Measurements from ENCODE around the gene GPX4.

GPX4 gene

GRCh38 chr19:1065606-1066109 is 38.1 kb upstream of the GPX4 start:
- no peak overlapping the region for H2AFZ ChIP-seq (ENCODE audit: low read depth)
- no peak overlapping the region for H3K4me3 ChIP-seq (IDR thresholded peaks at IDR 0.05; ENCODE audit: insufficient read depth, low read depth, low read length)
- no peaks in the 10 kb centered on the region for H4K20me1 ChIP-seq (ENCODE audit: insufficient read depth)
- peaks cover 20% of the 10 kb centered on the region for H3K79me2 ChIP-seq (ENCODE audit: insufficient read depth, low read depth)
- no peaks in the 10 kb centered on the region for H3K36me3 ChIP-seq (ENCODE audit: insufficient read depth)
- peaks cover 13% of the 10 kb centered on the region for H3K4me1 ChIP-seq (ENCODE audit: low read depth, poor library complexity, severe bottlenecking)
- no peak overlapping the region for H3K9ac ChIP-seq
- TF ChIP-seq, protein P1, sequence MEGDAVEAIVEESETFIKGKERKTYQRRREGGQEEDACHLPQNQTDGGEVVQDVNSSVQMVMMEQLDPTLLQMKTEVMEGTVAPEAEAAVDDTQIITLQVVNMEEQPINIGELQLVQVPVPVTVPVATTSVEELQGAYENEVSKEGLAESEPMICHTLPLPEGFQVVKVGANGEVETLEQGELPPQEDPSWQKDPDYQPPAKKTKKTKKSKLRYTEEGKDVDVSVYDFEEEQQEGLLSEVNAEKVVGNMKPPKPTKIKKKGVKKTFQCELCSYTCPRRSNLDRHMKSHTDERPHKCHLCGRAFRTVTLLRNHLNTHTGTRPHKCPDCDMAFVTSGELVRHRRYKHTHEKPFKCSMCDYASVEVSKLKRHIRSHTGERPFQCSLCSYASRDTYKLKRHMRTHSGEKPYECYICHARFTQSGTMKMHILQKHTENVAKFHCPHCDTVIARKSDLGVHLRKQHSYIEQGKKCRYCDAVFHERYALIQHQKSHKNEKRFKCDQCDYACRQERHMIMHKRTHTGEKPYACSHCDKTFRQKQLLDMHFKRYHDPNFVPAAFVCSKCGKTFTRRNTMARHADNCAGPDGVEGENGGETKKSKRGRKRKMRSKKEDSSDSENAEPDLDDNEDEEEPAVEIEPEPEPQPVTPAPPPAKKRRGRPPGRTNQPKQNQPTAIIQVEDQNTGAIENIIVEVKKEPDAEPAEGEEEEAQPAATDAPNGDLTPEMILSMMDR (conservative IDR thresholded peaks at IDR 0.05; ENCODE audit: low read depth, low read length) = no peak
- H3K27me3 ChIP-seq (ENCODE audit: insufficient read depth, low read depth) = no peaks in the 10 kb centered on the region
- H3K27ac ChIP-seq = no peak overlapping the region
- H3K4me2 ChIP-seq = no peak overlapping the region

DNA sequence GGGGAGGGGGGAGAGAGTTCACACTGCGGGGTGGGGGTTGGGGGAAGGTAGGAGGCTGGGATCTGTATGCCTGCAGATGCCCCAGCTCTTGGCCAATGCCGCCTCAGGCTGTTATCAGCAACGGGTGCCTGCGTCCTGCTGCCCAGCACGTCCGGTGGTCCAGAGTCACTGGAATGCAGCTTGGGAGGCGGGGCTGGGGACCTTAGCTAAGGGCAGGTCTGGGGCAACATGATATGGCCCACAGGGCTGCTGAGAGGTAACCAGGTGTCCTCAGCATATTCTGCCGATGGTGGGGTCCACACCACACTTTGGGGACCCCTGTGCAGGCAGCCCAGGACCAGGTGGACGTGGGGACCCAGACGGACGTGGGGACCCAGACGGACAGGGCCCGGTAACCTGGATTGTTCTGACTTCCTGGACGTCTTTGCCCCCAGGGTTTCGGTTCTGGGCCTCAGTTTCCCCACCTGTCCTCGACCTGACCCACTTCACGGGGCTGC is 37.5 kb upstream of the GPX4 start:
- Histone ChIP-seq H3K36me3 (ENCODE audit: insufficient read depth) (no peaks in the 10 kb centered on the region), H2AFZ (ENCODE audit: low read depth) (peak overlapping the region; percentile 36; the same call in 1 of the 2 replicates), H3K9ac (peak overlapping the region; percentile 57; the same call in 1 of the 2 replicates), H4K20me1 (ENCODE audit: insufficient read depth) (no peaks in the 10 kb centered on the region), H3K4me3 (IDR thresholded peaks at IDR 0.05; ENCODE audit: insufficient read depth, low read depth, low read length) (no peak overlapping the region), H3K4me2 (peak overlapping the region; percentile 64), H3K4me1 (ENCODE audit: low read depth, poor library complexity, severe bottlenecking) (peaks cover 13% of the 10 kb centered on the region), H3K27me3 (ENCODE audit: insufficient read depth, low read depth) (no peaks in the 10 kb centered on the region), H3K27ac (no peak overlapping the region), H3K79me2 (ENCODE audit: insufficient read depth, low read depth) (peaks cover 20% of the 10 kb centered on the region)
- TF ChIP-seq, protein P1 (conservative IDR thresholded peaks at IDR 0.05; ENCODE audit: low read depth, low read length) = no peak

DNA sequence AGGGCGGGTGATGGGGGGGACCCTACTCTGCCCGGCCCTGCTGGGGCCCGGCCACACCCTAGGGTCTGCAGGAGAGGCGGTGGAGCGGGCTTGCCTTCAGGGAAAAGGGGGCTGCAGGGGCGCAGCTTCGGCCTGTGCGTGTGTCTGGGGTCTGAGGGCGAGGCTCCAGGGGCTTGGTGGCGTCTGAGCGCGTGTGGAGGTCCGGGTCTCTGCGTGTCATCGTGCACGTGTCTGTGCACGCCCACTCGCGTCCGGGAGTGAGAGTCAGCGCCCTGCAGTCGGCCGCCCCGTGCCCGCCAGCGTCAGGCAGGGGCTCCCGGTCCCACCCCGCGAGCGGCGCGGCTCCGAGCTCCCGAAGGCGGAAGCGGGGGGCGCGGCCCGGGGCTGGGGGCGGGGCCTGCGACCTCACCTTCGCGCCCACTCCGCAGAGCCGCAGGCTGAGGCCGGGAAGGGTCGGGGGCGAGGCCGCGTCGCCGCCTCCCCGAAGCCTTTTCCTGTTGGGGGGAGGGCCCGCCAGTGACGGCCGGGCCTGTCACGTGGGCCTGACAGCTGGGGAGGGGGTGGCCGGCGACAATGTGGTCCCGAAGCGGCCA is 37.0 kb upstream of the GPX4 start, which contains the start of gene ARHGAP45:
ARHGAP45 (plus strand) TSS at position 420 of the 593 bp plus-strand sequence. CDS start 239 bp downstream, outside the sequence.
- Histone ChIP-seq H3K79me2 (ENCODE audit: insufficient read depth, low read depth) (peaks cover 20% of the 10 kb centered on the region), H3K4me1 (ENCODE audit: low read depth, poor library complexity, severe bottlenecking) (peaks cover 13% of the 10 kb centered on the region), H3K4me3 (IDR thresholded peaks at IDR 0.05; ENCODE audit: insufficient read depth, low read depth, low read length) (no peak within 1 kb of the TSS), H3K27me3 (ENCODE audit: insufficient read depth, low read depth) (no peaks in the 10 kb centered on the region), H4K20me1 (ENCODE audit: insufficient read depth) (no peaks in the 10 kb centered on the region), H3K27ac (peak within 1 kb of the TSS; percentile 48; the same call in 1 of the 2 replicates), H3K4me2 (peak within 1 kb of the TSS; percentile 64), H2AFZ (ENCODE audit: low read depth) (peak within 1 kb of the TSS; percentile 36; the same call in 1 of the 2 replicates), H3K36me3 (ENCODE audit: insufficient read depth) (no peaks in the 10 kb centered on the region), H3K9ac (peak within 1 kb of the TSS; percentile 57; the same call in 1 of the 2 replicates)
- TF ChIP-seq, protein P1 (conservative IDR thresholded peaks at IDR 0.05; ENCODE audit: low read depth, low read length) = no peak

DNA sequence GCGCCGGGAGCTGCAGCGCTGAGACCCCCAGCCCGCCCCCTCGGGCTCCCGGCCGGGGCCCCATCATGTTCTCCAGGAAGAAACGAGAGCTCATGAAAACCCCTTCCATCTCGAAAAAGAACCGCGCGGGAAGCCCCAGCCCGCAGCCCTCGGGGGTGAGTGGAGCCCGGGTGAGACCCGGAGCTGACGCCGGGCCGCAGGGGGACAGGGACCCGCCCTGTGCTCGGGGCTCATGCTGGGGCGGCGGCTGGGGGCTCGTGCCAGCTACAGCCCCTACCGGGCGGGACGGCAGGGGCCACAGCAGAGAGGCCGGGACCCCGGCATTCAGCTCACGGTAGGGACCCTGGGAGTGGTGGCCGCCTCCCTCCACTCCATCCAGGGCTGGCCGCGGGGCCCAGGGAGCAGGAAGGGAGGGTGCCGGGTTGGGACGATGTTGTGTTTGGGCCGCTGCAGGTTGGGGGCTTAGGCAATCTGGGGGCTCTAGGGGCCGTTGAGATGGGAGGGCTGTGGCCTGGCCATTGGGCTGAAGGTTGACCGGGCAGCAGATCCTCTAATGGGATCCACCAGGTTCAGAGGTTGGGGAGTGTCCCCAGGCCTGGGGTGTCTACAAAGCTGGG is 36.3 kb upstream of the GPX4 start:
- Histone ChIP-seq H3K9ac (peak overlapping the region; percentile 57; the same call in 1 of the 2 replicates), H3K4me3 (IDR thresholded peaks at IDR 0.05; ENCODE audit: insufficient read depth, low read depth, low read length) (no peak overlapping the region), H3K27ac (peak overlapping the region; percentile 48; the same call in 1 of the 2 replicates), H2AFZ (ENCODE audit: low read depth) (peak overlapping the region; percentile 36; the same call in 1 of the 2 replicates), H3K27me3 (ENCODE audit: insufficient read depth, low read depth) (no peaks in the 10 kb centered on the region), H4K20me1 (ENCODE audit: insufficient read depth) (no peaks in the 10 kb centered on the region), H3K4me1 (ENCODE audit: low read depth, poor library complexity, severe bottlenecking) (peaks cover 13% of the 10 kb centered on the region), H3K4me2 (peak overlapping the region; percentile 64), H3K79me2 (ENCODE audit: insufficient read depth, low read depth) (peaks cover 20% of the 10 kb centered on the region), H3K36me3 (ENCODE audit: insufficient read depth) (no peaks in the 10 kb centered on the region)
- TF ChIP-seq, protein P1 (conservative IDR thresholded peaks at IDR 0.05; ENCODE audit: low read depth, low read length) = no peak

Measured in KMS-11 (cell line).